Measurements from ENCODE around the gene CPEB3. TPM values are rescaled to one million over a fixed set of nuclear protein-coding genes. Genes with fewer than 3 reads are reported as not detected.
A peak's percentile ranks its signal among the peaks of the same experiment; 100 is the strongest.

The CPEB3 gene
- total and polyA plus RNA-seq, 9 of the 15 experiments (the other 6 are each of a cell fraction or from before 2014, with no cell fraction given): 0.15 to 1.2 (median 0.51) TPM

DNA sequence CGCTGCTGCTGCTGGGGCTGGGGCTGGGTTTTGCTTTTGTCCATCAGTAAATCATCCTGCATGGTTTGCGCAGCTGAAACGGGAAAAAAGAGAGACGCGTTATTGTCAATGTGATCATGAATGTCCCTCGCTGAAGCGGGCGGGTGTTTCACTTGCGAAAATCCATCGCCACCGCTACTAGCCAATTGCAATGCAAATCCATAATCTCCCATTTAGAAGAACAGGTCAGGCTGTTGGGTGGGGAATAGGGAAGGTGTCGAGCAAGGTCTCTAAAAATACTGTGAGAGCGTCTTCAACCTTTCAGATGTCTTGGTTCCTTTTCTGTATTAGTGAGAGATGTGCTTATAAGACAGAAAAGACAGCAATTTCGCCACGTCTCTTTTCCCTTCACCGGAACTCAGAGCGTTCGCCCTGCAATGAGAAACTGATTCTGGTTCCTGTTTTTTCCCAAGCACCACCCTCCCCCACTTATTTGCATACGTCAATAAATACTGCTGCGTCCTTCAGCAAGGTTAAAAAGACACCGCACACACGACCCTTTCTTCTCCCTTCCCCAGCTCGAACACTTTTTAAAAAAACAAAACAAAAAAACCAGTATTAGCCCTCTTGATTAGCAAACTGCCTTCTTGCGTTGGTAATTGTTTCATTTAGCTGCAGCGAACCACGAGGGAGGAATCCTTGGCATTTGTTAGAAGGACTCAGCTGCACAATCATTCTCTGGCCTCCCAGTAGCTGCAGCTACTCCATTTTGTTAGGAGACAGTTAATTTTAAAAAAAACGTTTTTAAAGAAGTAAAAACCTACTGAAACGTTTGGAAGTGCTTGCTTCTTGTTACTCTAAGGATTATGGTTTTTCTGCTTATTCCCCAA is 50.4 kb downstream of the CPEB3 start (continued):
- TF ChIP-seq ZBTB40 (IDR thresholded peaks at IDR 0.05) (peak; percentile 59), ZBTB40 (CRISPR knock-in tag; IDR thresholded peaks at IDR 0.05) (no peak), HDGF (IDR thresholded peaks at IDR 0.05) (no peak), SIN3A (IDR thresholded peaks at IDR 0.05; ENCODE audit: borderline replicate concordance in 2 of 2, control insufficient read depth in 1 of 2, low read depth in 2 of 2, low read length in 2 of 2) (no peak), EWSR1 (IDR thresholded peaks at IDR 0.05; ENCODE audit: borderline replicate concordance, low read depth, partially characterized antibody) (no peak), ZNF143 (CRISPR knock-in tag; IDR thresholded peaks at IDR 0.05) (no peak), ZNF274 (IDR thresholded peaks at IDR 0.05; ENCODE audit: borderline replicate concordance, low read depth, low read length) (no peak), KAT7 (CRISPR knock-in tag; IDR thresholded peaks at IDR 0.05; ENCODE audit: borderline replicate concordance) (no peak), TFE3 (CRISPR knock-in tag; IDR thresholded peaks at IDR 0.05) (no peak), ZBED1 (IDR thresholded peaks at IDR 0.05) (no peak), CHAMP1 (IDR thresholded peaks at IDR 0.05) (no peak), KLF13 (tag; IDR thresholded peaks at IDR 0.05; ENCODE audit: borderline replicate concordance, low read depth) (no peak), HSF4 (CRISPR knock-in tag; IDR thresholded peaks at IDR 0.05; ENCODE audit: borderline replicate concordance) (no peak), HNRNPUL1 (IDR thresholded peaks at IDR 0.05; ENCODE audit: low read length) (no peak)

Data from K562 (cell line).